Measurements from ENCODE around the gene TGOLN2.

Gene TGOLN2

DNA sequence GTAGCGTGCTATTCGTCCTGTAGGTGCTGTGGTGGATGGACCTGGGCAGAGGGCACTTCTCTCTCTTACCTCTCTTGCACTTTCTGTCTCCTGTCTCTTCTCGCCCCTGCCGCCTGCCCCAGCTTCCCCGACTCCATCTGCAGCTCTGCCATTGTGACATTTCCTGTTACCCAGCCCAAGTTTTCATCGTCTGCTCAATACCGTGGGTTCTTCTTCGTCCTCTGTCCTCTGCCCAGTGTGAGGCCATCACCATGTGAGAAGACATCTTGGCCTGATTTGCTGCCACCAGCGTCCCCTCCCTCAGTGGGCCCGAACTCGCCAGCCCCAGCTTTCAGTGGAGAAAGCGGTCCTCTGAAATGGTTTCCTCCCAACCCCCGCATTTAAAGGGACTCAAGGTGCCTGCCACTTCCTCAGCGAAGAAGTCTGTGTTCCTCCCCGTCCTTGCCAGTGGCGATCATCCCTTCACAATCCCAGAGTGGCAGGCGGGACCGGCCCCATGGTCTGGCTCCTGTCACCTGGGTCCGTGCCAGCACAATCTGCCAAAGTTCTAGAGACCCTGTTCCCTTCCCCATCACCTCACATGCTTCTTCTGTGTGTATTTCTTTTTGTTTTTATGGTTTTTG is 18.0 kb downstream of the TGOLN2 start:
- in situ Hi-C loops (cut with MboI; ENCODE audit: low sequenced_read_pairs): loop anchor here (25.0 kb wide), 1 partner anchor 373 kb away; no protein-coding TSS in a partner anchor

DNA sequence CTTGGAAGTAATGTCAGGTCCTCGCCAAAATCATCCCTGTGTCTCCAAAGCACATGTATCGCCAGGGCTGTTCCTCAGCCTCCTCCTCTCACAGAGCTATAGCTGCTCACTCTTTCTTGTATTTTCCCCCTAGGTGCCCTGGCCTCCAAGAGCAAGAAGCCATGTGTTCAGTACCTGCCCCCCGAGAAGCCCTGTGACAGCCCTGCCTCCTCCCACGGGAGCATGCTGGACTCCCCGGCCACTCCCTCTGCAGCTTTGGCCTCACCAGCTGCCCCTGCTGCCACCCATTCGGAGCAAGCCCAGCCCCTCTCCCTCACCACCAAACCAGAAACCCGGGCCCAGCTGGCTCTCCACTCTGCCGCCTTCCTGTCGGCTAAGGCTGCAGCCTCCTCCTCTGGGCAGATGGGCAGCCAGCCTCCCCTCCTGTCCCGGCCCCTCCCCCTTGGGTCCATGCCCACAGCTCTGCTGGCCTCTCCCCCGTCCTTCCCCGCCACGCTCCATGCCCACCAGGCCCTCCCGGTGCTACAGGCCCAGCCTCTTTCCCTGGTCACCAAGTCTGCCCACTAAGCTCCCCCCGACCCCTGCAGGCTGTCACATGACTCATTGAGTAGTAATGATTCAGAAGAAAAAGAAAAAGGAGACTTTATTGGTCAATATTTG is 18.8 kb downstream of the TGOLN2 start:
- in situ Hi-C loops (cut with MboI; ENCODE audit: low sequenced_read_pairs): loop anchor here (25.0 kb wide), 1 partner anchor 372 kb away; no protein-coding TSS in a partner anchor

DNA sequence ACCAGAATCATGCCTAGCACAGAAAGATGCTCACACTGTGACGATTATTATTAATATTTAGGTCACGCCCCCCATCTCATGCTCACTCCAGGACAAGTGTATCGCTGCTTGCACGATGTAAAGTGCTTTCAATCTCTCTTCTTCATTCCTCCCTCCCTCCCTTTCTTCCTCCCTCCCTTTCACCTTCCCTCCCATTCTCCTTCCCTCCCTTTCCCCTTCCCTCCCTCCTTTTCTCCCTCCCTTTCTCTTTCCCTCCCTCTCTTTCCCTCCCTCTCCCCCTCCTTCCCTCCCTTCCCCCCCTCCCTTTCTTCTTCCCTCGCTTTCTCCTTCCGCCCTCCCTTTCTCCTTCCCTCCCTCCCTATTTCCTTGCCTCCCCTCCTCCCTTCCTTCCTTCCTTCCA is 19.6 kb downstream of the TGOLN2 start:
- in situ Hi-C loops (cut with MboI; ENCODE audit: low sequenced_read_pairs): loop anchor here (25.0 kb wide), 1 partner anchor 371 kb away; no protein-coding TSS in a partner anchor

DNA sequence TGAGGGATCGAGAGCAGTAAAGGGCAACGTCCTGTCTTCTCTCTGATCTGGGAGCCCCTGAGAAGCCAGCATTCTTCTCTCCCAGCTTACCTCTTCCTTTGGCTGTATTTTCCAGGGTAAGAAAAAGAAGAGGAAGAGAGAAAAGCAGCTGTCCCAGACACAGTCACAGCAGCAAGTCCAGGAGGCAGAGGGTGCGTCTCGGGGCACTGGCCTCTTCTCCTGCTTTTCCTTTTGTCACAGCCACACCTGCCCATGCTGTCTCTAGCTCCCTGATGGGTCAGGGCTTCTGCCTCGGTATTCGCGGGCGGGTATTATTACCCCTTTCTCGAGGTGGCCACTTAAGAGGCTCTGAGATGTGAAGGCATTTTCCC is 20.3 kb downstream of the TGOLN2 start:
- in situ Hi-C loops (cut with MboI; ENCODE audit: low sequenced_read_pairs): loop anchor here (25.0 kb wide), 1 partner anchor 370 kb away; no protein-coding TSS in a partner anchor

DNA sequence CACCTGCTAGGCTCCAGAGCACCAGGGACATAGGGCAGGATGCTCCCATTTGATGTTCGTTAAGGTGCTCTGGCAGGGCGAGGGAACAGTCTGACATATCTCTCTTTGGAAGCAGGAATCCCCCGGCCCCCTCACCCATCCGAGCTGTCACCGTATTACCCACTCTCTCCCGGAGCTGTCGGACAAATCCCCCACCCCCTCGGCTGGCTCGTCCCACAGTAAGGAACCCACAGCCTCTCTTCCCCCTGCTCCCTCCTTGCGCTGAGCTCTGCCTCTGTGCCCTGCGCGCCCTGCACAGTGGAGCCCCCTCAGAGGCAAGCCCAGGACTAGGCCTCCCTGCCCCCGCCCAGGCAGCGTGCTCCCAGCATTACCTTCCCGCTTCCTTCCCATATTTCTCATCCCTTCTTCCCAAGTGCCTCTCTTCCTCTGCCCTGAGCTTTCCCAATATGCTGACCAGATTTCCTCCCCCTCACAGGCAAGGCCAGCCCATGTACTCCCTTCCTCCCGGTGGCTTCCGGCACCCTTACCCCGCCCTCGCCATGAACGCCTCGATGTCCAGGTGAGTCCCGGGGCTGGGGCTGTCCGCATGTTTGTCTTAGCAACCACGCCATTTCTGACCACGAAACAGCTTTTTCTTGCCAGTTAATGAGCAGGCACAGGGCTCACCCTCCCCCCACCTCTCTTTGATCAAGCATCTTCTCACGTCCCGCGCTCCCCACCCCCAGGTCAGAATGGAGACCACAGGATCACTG is 23.8 kb downstream of the TGOLN2 start:
- in situ Hi-C loops (cut with MboI; ENCODE audit: low sequenced_read_pairs): loop anchor here (25.0 kb wide), 1 partner anchor 367 kb away; no protein-coding TSS in a partner anchor

DNA sequence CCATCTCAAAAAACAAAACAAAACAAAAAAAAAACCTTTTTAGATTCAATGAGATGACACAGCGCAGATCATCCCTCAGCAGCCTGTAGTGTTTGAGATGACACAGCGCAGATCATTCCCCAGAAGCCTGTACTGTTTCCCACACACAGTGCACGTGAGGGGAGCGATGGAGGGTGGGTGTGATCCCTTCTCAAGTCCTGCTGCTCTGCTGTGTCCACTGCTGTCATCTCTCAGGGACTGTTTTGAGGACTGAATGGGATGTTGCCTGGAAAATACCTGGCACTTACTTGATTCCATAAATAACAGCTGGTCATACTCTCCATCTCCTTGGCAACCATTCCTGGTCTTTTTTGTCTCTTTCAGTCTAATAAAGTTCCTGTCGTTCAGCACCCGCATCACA is 25.7 kb downstream of the TGOLN2 start:
- in situ Hi-C loops (cut with MboI; ENCODE audit: low sequenced_read_pairs): loop anchor here (25.0 kb wide), 1 partner anchor 365 kb away; no protein-coding TSS in a partner anchor

DNA sequence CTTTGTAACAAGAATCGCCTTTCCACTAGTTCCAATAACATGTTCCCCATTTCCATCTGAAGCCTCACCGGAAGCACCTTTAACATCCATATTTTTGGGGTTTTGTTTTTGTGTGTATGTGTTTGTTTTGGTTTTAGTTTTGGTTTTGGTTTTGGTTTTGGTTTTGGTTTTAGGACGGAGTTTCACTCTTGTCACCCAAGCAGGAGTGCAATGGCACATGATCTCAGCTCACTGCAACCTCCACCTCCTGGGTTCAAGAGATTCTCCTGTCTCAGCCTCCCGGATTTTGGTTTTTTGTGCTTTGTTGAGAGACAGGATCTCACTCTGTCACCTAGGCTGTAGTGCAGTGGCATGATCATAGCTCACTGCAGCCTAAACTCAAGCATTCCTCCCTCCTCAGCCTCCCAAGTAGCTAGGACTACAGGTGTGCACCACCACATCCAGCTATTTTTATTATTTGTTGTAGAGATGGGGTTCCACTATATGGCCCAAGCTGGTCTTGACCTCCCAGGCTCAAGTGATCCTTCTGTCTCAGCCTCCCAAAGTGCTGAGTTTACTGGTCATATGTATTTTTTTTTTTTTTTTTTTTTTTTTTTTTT is 36.3 kb downstream of the TGOLN2 start:
- in situ Hi-C loops (cut with MboI; ENCODE audit: low sequenced_read_pairs): loop anchor here (25.0 kb wide), 1 partner anchor 229 kb away; no protein-coding TSS in a partner anchor

DNA sequence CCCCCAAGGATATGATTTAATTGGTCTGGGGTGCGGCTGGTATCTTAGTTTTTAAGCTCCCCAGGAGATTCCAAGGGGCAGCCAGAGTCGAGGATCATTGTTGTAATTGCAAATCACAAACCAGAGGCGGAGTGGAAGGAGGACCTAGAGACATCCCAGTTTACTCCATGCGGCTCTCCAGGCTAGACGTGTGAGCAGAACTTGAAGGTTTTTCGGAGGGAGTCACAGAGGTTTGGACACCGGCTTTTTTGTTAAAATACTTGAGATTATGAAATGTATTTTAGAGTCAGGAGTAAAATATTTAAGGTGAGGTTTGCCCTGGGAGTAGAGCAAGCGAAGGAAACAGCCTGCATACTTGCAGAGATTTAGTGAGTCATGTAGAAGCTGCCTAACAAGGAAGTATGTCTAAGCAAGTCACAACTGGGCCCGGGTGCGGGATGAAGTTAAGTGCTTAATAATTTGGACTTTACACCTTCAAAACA is 39.5 kb downstream of the TGOLN2 start:
- in situ Hi-C loops (cut with MboI; ENCODE audit: low sequenced_read_pairs): loop anchor here (25.0 kb wide), 1 partner anchor 226 kb away; no protein-coding TSS in a partner anchor

DNA sequence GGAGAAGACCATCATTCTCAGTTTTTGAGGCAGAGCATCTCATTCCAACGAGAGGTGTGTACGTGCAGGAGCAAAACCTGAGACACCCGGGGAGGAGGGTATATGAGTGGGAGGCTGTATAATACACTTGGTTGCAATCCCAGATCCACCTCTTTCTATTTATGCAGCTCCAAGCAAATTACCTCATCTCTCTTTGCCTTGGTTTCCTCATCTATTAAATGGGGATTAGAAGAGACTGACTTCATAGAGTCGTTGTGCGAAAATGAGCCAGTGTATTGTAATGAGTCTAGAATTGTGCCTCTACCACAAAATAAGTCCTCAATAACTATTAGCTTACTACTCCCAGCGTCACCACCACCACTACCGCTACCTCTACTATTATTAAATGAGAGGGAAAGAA is 40.1 kb downstream of the TGOLN2 start:
- in situ Hi-C loops (cut with MboI; ENCODE audit: low sequenced_read_pairs): loop anchor here (25.0 kb wide), 1 partner anchor 225 kb away; no protein-coding TSS in a partner anchor

DNA sequence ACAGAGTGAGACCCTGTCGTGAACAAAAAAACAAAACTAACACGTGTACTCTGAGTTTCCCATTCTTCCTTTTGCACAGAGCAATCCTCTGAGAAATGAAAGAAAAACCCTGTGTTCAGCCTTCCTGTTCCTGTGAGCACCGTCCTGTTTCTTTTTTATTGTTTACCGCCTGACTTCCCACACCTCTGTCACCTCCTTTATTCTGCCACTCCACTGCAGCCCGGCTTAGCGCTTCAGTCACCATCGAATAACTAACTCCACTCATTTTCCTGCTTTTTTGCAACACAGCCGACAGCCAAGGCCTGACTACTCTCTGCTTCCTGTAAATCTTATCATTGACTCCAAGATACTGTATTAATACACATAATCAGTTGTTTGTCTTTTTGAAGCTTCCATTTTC is 40.9 kb downstream of the TGOLN2 start:
- in situ Hi-C loops (cut with MboI; ENCODE audit: low sequenced_read_pairs): loop anchor here (25.0 kb wide), 1 partner anchor 225 kb away; no protein-coding TSS in a partner anchor

DNA sequence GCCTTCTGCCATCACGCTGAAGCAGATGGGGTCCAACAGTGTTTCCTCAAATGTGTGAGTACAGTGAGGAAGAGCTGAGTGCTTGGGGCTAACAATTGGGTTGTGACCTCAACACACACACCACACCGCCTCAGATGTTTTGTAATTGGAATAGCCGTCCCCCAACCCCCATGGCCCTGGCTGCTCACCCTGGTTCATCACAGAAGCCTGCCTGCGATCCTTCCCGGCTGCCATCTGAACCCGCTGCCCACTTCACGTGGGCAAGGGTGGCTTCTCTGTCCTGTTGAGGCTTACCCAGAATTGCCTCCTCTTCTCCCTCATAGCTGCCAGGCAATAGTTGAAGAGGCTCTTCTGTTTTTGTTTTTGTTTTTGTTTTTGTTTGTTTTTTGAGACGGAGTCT is 44.1 kb downstream of the TGOLN2 start:
- in situ Hi-C loops (cut with MboI; ENCODE audit: low sequenced_read_pairs): loop anchor here (25.0 kb wide), 1 partner anchor 221 kb away; no protein-coding TSS in a partner anchor

DNA sequence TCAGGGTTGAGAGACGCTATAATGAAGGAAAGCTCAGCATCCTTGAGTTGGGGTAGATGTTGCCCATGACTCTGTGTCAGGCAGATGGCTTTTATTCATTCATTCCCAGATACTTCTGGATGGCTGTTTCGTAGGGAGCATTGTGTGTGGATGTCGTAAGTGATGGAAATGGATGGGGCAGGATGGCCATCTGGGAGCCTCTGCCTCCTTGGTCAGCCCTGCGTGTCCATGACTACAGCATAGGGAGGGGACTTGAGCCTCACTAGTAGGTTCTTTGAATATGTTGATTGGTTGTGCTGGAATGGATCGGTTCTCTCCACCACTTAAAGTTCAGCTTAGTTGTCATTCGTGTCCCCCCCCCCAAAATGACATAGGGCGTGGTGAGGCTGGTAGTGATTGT is 44.9 kb downstream of the TGOLN2 start:
- in situ Hi-C loops (cut with MboI; ENCODE audit: low sequenced_read_pairs): loop anchor here (25.0 kb wide), 1 partner anchor 221 kb away; no protein-coding TSS in a partner anchor

DNA sequence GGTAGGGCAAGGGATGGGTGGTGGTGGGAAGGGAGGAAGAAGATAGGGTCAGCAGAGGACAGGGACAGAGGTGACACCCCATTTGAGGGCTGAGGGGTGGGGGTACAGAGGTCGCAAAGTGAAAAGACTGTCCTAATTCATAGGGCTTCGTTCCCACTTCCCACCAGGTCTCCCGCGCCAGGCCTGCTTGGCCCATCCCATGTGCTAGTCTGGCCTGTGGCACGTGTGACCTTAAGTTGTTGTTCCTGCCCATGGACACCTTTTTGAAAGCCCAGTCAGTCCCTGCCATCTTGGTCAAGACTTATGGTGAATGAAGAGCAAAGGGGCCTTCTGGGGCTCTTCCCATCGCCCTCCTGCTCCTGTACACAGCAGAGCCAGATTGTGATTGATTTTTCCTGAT is 46.2 kb downstream of the TGOLN2 start:
- in situ Hi-C loops (cut with MboI; ENCODE audit: low sequenced_read_pairs): loop anchor here (25.0 kb wide), 1 partner anchor 219 kb away; no protein-coding TSS in a partner anchor

DNA sequence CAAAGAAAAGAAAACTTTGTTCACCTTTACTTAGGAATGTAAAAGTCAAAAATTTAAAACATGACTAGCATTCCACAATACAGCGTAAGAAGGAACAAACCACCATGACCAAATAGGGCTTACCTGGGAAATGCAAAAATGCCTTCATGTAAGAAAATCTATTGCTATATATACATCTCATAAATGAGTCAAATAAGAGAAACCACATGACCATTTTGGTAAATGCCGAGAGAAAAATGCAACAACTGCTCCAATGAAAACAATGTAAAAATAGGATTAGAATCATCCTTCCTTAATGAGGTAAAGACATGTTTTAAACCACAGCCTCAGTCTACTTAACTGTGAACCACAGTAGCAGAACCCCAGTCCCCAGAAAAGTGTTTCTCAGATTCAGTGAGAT is 49.4 kb downstream of the TGOLN2 start:
- in situ Hi-C loops (cut with MboI; ENCODE audit: low sequenced_read_pairs): loop anchor here (25.0 kb wide), 1 partner anchor 216 kb away; no protein-coding TSS in a partner anchor

DNA sequence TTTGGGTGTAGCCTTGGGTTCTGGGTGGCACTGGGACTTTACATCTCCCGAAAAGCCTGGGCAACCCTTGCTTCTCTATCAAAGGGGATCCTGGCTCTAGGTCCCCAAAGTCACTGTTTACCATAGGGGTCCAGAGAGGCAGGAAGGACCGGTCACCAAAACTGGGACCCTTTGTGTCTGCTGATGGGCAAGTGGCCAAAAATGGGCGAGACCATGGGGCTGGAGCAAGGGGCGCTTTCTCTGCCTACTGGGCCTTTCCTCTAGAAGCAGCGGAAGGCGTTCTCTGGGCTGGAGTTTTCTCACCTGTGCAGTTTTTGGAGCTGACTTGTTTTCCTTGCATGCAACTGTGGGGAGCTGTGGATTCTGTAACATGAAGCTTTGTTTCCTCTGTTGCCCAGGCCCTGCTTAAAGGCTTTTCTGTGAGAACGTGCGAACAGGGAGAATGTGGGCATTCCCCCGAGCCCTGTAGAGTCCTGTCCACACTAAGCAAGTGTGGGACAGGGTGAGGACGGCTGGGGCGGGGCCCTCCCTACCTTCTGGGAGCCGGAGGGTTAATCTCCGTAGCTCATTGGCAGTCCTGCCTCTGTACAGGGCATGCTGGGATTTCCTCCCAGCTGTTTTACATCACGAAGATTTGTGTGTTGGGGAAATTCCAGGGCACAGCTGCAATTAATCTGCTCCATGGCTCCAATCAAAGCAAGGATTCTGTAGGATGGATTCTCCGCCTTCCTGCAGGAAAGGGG is 50.2 kb downstream of the TGOLN2 start:
- in situ Hi-C loops (cut with MboI; ENCODE audit: low sequenced_read_pairs): loop anchor here (25.0 kb wide), 1 partner anchor 215 kb away; no protein-coding TSS in a partner anchor

DNA sequence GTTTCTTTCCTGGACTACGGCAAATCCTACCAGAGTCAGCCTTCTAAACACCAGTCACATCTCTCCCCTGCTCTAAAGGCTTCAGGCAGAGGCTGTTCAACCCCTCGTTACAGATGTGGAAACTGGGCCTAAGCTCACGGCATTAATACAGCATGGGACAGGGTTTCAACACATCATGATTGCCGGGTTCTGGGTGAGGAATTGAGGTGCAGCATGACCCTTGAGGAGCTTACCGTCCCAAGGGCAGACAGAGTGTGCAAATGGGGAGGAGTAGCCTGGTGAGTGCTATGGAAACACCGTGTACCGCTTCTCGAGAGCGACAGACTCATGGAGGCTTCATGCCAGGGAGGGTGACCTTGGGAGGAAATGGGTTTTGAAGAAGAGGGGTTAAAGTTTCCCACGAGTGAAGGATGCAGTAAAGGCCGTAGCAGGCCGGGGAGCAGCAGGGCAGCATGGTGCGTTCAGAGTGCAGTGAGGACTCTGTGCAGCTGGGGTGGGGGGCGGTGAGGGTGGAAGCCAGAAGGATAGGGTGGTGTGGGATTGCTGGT is 51.1 kb downstream of the TGOLN2 start:
- in situ Hi-C loops (cut with MboI; ENCODE audit: low sequenced_read_pairs): loop anchor here (25.0 kb wide), 1 partner anchor 214 kb away; no protein-coding TSS in a partner anchor

DNA sequence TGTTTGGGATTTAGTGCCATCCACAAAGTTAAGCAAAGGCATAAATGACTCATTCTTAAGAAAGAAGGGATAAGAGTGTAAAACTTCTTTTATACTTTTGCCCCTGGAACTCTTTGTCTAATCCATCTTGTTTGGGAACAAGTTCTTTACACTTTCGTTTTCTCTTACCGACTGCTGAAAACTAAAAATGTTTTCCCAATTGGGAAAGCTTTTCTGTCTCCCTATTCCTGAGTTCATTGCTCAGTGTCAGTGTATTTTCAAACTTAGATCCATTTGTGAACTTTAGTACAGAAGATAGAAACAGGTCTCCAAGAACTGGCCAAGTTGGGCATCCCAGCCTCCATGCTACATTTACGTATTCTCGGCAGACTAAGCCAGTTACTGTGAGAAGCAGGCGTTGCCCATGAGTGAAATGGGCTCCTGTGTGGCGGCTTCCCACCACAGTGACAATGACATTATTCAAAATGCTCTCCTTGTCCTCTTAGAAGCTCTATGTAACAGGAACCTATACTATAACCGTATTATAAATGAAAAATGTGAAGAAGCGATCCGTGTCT is 51.7 kb downstream of the TGOLN2 start:
- in situ Hi-C loops (cut with MboI; ENCODE audit: low sequenced_read_pairs): loop anchor here (25.0 kb wide), 1 partner anchor 214 kb away; no protein-coding TSS in a partner anchor

DNA sequence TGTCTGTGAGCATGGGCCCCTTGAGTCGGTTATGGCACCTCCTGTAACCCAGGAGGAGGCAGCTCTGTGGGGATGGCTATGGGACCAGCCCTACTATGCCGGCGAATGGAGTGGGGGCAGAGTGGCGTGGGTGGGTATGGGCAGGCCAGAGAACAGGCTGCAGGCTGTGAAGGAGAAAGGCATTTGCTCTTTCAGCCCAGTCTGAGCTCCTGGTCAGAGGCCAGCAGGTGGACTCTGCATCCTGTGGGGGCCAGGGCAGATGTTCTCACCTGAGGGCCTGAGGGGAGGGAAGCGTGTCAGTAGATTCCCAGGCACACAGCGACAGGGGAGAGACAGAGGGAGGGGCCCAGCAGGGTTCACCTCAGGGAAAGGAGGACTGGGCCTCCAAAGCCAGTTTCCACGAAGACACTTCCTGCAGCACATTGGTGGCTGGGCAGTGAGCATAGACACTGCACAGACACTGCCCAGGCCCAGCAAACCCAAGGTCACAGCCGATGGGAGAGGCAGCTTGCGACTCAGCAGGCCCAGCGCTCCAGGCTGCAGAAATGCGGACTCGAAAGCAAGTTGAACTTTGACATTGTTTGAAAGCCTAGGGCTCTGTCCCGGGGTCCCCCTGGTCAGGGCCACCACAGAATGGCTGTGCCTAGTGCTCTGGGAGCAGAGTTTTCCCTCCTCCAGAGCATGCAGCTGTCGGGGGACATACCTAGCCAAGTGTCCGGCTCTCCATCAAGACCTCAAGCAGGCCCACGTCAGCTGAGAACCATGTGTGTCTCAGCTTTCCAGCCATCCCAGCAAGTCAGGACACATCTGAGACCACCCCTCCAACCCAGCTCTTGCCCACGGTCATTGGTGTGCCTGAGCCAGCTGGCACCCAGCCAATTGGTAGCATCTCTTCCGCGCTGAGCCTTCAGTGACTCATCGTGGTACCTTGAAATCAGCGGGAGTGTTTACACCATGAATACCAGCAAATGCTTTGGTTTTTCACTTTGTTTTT is 53.8 kb downstream of the TGOLN2 start:
- in situ Hi-C loops (cut with MboI; ENCODE audit: low sequenced_read_pairs): loop anchor here (25.0 kb wide), 1 partner anchor 787 kb away; no protein-coding TSS in a partner anchor

Data from HL-60/S4 treated with phorbol 12-myristate 13-acetate at 8.2 ng/mL for 4 days and 3 days (cell line).